ENCODE results near the gene IFNA10.

DNA sequence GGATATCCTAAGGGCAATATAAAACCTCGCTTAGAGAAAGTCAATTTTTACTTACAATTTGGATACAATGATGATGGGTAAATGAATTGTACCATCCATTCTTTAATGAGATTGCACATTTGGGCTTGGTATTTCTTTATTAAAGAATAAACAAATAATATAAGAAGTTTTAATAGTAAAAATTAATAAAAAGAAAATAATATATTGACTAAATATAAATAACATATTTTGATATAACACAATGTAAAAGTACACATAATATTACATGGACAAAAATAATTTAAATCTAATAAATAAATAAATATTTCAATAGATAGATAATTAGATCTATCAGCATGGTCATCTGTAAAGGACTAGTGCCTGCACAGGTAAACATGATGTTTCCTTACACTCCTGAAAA lies 41.4 kb downstream of the IFNA10 start:
- TF ChIP-seq, protein P1, sequence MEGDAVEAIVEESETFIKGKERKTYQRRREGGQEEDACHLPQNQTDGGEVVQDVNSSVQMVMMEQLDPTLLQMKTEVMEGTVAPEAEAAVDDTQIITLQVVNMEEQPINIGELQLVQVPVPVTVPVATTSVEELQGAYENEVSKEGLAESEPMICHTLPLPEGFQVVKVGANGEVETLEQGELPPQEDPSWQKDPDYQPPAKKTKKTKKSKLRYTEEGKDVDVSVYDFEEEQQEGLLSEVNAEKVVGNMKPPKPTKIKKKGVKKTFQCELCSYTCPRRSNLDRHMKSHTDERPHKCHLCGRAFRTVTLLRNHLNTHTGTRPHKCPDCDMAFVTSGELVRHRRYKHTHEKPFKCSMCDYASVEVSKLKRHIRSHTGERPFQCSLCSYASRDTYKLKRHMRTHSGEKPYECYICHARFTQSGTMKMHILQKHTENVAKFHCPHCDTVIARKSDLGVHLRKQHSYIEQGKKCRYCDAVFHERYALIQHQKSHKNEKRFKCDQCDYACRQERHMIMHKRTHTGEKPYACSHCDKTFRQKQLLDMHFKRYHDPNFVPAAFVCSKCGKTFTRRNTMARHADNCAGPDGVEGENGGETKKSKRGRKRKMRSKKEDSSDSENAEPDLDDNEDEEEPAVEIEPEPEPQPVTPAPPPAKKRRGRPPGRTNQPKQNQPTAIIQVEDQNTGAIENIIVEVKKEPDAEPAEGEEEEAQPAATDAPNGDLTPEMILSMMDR (IDR thresholded peaks at IDR 0.05), result no peak
- no peak for TF ChIP-seq POLR2AphosphoS5 (IDR thresholded peaks at IDR 0.05; ENCODE audit: insufficient read depth in 1 of 2, low read depth in 1 of 2)
- TF ChIP-seq POLR2A (IDR thresholded peaks at IDR 0.05), result no peak
